Measurements from ENCODE around the gene HES2. TPM values are rescaled to one million over a fixed set of nuclear protein-coding genes. Genes with fewer than 3 reads are reported as not detected.
A peak's percentile ranks its signal among the peaks of the same experiment; 100 is the strongest.

HES2 gene
- total RNA-seq, 1 experiment from 2014 or later: 1.2 TPM

DNA sequence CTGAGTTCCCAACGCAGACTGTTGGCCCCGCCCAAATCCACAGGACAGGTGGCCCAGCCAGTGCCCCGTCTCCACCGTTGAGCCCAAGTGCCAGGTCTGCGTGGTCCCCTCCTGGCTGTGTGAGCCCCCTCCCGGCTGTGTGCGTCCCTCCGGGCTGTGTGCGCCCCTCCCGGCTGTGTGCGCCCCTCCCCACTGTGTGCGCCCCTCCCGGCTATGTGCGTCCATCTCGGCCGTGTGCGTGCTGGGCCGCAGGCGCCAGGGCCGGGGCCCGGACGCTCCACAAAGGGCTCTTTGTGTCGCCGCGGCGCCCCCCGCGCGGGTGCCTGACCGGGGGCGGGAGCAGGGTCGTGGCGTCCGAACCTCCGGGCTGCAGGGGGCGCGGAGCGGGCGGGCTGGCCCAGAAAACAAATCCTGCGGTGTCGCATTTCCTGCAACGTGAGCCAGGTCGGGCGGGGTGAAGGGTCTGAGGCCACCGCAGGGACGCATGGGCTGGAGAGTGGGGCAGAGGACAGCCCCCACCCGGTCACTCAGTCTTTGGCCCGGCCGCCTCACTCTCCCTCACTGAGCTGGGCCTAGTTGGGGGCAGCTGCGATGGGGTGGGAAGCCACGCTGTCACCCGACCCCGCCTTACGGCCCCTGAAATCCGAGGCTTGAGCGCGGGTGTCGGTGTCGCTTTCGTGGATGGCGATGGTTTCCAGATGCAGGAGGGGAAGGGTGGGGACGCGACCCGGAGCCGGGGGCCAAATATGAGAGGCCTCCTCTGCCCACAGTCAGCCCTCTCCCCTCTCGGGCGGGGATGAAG lies 27.5 kb upstream of the HES2 start:
- H3K56ac ChIP-seq (ENCODE audit: insufficient read length, low read depth, low read length): no peak overlapping the region
- H3K4me1 Mint-ChIP-seq: peaks cover 21 to 38% of the 10 kb centered on the region in 2 experiments
- H3K9ac ChIP-seq (ENCODE audit: extremely low read depth, insufficient read length, low read length): no peak overlapping the region
- no peak overlapping the region for H3T11ph ChIP-seq (ENCODE audit: low read length)
- peaks cover 2% of the 10 kb centered on the region for H3K27me3 Mint-ChIP-seq (ENCODE audit: low read depth)
- no peak overlapping the region for H2BK120ac ChIP-seq (ENCODE audit: low read depth, low read length, poor library complexity, severe bottlenecking)
- peak overlapping the region; percentile 51 to 91 (median 79); a peak in 4 of 7 replicates for H3K27ac Mint-ChIP-seq
- no peaks in the 10 kb centered on the region; the same call in 1 of the 2 replicates for H3K4me1 ChIP-seq (ENCODE audit: insufficient read depth, low read length)
- H3K4me2 ChIP-seq (ENCODE audit: insufficient read depth, insufficient read length, low read length): peak overlapping the region; percentile 35
- H4K5ac ChIP-seq (ENCODE audit: insufficient read length, low read depth, low read length): no peak overlapping the region
- no peak overlapping the region for H2BK15ac ChIP-seq (ENCODE audit: low read depth, low read length)
- H4K91ac ChIP-seq (ENCODE audit: insufficient read length, low read depth, low read length): no peak overlapping the region
- H3K14ac ChIP-seq (ENCODE audit: insufficient read depth, low read length): peak overlapping the region; percentile 45; the same call in 1 of the 2 replicates
- TF ChIP-seq, protein P1, sequence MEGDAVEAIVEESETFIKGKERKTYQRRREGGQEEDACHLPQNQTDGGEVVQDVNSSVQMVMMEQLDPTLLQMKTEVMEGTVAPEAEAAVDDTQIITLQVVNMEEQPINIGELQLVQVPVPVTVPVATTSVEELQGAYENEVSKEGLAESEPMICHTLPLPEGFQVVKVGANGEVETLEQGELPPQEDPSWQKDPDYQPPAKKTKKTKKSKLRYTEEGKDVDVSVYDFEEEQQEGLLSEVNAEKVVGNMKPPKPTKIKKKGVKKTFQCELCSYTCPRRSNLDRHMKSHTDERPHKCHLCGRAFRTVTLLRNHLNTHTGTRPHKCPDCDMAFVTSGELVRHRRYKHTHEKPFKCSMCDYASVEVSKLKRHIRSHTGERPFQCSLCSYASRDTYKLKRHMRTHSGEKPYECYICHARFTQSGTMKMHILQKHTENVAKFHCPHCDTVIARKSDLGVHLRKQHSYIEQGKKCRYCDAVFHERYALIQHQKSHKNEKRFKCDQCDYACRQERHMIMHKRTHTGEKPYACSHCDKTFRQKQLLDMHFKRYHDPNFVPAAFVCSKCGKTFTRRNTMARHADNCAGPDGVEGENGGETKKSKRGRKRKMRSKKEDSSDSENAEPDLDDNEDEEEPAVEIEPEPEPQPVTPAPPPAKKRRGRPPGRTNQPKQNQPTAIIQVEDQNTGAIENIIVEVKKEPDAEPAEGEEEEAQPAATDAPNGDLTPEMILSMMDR (conservative IDR thresholded peaks at IDR 0.05): peak; percentile 29; the same call in 1 of the 3 replicates
- no peaks in the 10 kb centered on the region for H3K79me2 ChIP-seq (ENCODE audit: insufficient read depth, low read length)
- no peaks in the 10 kb centered on the region for H3K9me3 ChIP-seq (ENCODE audit: control insufficient read depth, low read depth, low read length)
- H2BK5ac ChIP-seq (ENCODE audit: insufficient read length, low read length): no peak overlapping the region
- peak overlapping the region; percentile 81 for H3K18ac ChIP-seq (ENCODE audit: insufficient read length, low read depth, low read length)
- H3K79me1 ChIP-seq (ENCODE audit: insufficient read depth, low read depth, low read length, poor library complexity, severe bottlenecking): no peaks in the 10 kb centered on the region
- H3K9me3 Mint-ChIP-seq: no peaks in the 10 kb centered on the region
- no CpG with 5 or more reads among the region's 67 CpGs for WGBS (ENCODE audit: extremely low coverage, insufficient read length, low lambda C conversion rate)
- H3K27me3 ChIP-seq (ENCODE audit: insufficient read depth, low read length): no peaks in the 10 kb centered on the region
- no peak overlapping the region for H4K8ac ChIP-seq (replicated peaks; ENCODE audit: insufficient read length, low read depth, low read length)
- H3K23ac ChIP-seq (ENCODE audit: insufficient read length, low read depth, low read length): no peak overlapping the region
- peaks cover 2% of the 10 kb centered on the region for H3K23me2 ChIP-seq (ENCODE audit: insufficient read length, low read depth, low read length, poor library complexity, severe bottlenecking)
- DNase-seq: peak; percentile 83
- H3K4ac ChIP-seq (ENCODE audit: low read depth, low read length): no peak overlapping the region
- H4K20me1 ChIP-seq (ENCODE audit: control insufficient read depth, insufficient read depth, insufficient read length): no peaks in the 10 kb centered on the region
- H2BK20ac ChIP-seq (ENCODE audit: low read depth, low read length, poor library complexity, severe bottlenecking): no peak overlapping the region
- no peak overlapping the region for H2AK5ac ChIP-seq (ENCODE audit: insufficient read length, low read length)
- no peak overlapping the region for H2BK12ac ChIP-seq (ENCODE audit: insufficient read length, low read depth, low read length)
- no peaks in the 10 kb centered on the region; a peak in 1 of 7 replicates for H3K36me3 Mint-ChIP-seq (ENCODE audit: insufficient read depth in 1 of 3, low read depth in 3 of 3)
- H3K27ac ChIP-seq (ENCODE audit: insufficient read length, low read depth, low read length): no peak overlapping the region
- peak overlapping the region; percentile 69 to 80 for H3K4me3 Mint-ChIP-seq
- no peak overlapping the region for H2AFZ ChIP-seq (ENCODE audit: low read length)
